ENCODE measurements around the gene PTMS. TPM values are rescaled to one million over a fixed set of nuclear protein-coding genes. Genes with fewer than 3 reads are reported as not detected.

The PTMS gene
- total and polyA plus RNA-seq, 9 of the 15 experiments (the other 6 are each of a cell fraction or from before 2014, with no cell fraction given) = 5.1 to 287 (median 78.5) TPM

- TF ChIP-seq RBBP5 (IDR thresholded peaks at IDR 0.05; ENCODE audit: borderline replicate concordance, insufficient read depth, low read length, poor library complexity, severe bottlenecking) (no peak), ZNF436 (CRISPR knock-in tag; IDR thresholded peaks at IDR 0.05) (no peak), NFE2 (IDR thresholded peaks at IDR 0.05; ENCODE audit: low read depth) (no peak), NCOA1 (IDR thresholded peaks at IDR 0.05; ENCODE audit: low read depth) (0 out of 2 replicates have a peak, but pooled peaks have one; percentile 34), HEY1 (CRISPR knock-in tag; IDR thresholded peaks at IDR 0.05; ENCODE audit: borderline replicate concordance) (no peak), NFIX (CRISPR knock-in tag; IDR thresholded peaks at IDR 0.05; ENCODE audit: low read depth) (no peak), NKRF (IDR thresholded peaks at IDR 0.05; ENCODE audit: borderline replicate concordance) (peak; percentile 92), TFAM (CRISPR knock-in tag; conservative IDR thresholded peaks at IDR 0.05) (no peak), HDAC2 (IDR thresholded peaks at IDR 0.05) (0 out of 2 replicates have a peak, but pooled peaks have one; percentile 61), ZNF589 (CRISPR knock-in tag; IDR thresholded peaks at IDR 0.05; ENCODE audit: low read depth) (no peak), ZNF274 (IDR thresholded peaks at IDR 0.05; ENCODE audit: borderline replicate concordance, low read depth, low read length) (no peak), ZNF280A (IDR thresholded peaks at IDR 0.05; ENCODE audit: low read depth, partially characterized antibody) (no peak)
These were observed 12.7 kb downstream of the PTMS start (continued) for GRCh38 chr12:6778574-6779550.

Data from K562 (cell line).